Esophagus squamous epithelium (tissue), 5 donors: ENCODE results near the gene KCNQ4. TPM values are rescaled to one million over a fixed set of nuclear protein-coding genes. Genes with fewer than 3 reads are reported as not detected.

Source experiments
- DNase-seq: peaks from one replicate; lab custom pipeline; 2025; lab: John Stamatoyannopoulos, UW
- H3K27ac ChIP-seq, 4 donors: fragments of 200-600 bp; sonication (generic); one replicate each; pipeline ENCODE4 v1.5.1; 2016 to 2019; ENCODE audit warnings: mild to moderate bottlenecking in 1 of 4
- H3K27me3 ChIP-seq, 4 donors: fragments of 200-600 bp; sonication (generic); 1 replicate in 3 of 4; 2 replicates in 1 of 4; pipeline versions ENCODE4 v1.5.1 to v1.6.0; 2017 to 2021; ENCODE audit warnings: antibody characterized with exemption in 1 of 4
- H3K36me3 ChIP-seq, 3 donors: fragments of 200-600 bp; sonication (generic); one replicate each; pipeline ENCODE4 v1.5.1; 2016 to 2019
- H3K4me1 ChIP-seq, 3 donors: fragments of 200-600 bp; sonication (generic); one replicate each; pipeline ENCODE4 v1.5.1; 2017 to 2019
- H3K4me3 ChIP-seq, 4 donors: fragments of 200-600 bp; sonication (generic); 1 replicate in 3 of 4; 2 replicates in 1 of 4; pipeline ENCODE4 v1.5.1; 2016 to 2019; ENCODE audit warnings: mild to moderate bottlenecking in 2 of 4, moderate library complexity in 1 of 4
- H3K9me3 ChIP-seq, 3 donors: fragments of 200-600 bp; sonication (generic); one replicate each; pipeline ENCODE4 v1.5.1; 2016 to 2019
- POLR2A ChIP-seq, 4 donors: fragments of 450-650 bp; IDR thresholded peaks; one replicate each; pipeline ENCODE4 v1.6.1; 2017; ENCODE audit warnings: antibody characterized with exemption in 4 of 4, mild to moderate bottlenecking in 4 of 4, moderate library complexity in 3 of 4
- WGBS, 2 donors: methylation state at CpG; one replicate each; pipeline ENCODE4 v1.1.5; 2018; 5-methylcytosine and 5-hydroxymethylcytosine counted together
- intact Hi-C: fragments of 100-400 bp; cut with DNase I; formaldehyde crosslinking; loops from one replicate; pipeline ENCODE4 v1.15.0; 2022
- total RNA-seq, 4 donors: library from RNA; depleted of rRNA; stranded (reverse); fragments of >200 nt; gene quantifications; one replicate each; pipeline ENCODE4 v1.1.0, GENCODE V29; 2016
- TF ChIP-seq, protein P1 (sequence below), 6 experiments: fragments of 450-650 bp in 4 of 6; fragments of 200-600 bp in 2 of 6; sonication (generic) in 2 of 6; IDR thresholded peaks; one replicate each; pipeline ENCODE4 v1.5.1; 2016 to 2019; ENCODE audit warnings: antibody characterized with exemption in 6 of 6, mild to moderate bottlenecking in 4 of 6, moderate library complexity in 4 of 6
- donor health status: DM: yes; HTN: yes; CAD: no.

Gene KCNQ4
- 1 to 10 TPM in 1 of 4 donors, under 1 TPM in 3; 0.50 to 2.1 (median 0.81) TPM for total RNA-seq

DNA sequence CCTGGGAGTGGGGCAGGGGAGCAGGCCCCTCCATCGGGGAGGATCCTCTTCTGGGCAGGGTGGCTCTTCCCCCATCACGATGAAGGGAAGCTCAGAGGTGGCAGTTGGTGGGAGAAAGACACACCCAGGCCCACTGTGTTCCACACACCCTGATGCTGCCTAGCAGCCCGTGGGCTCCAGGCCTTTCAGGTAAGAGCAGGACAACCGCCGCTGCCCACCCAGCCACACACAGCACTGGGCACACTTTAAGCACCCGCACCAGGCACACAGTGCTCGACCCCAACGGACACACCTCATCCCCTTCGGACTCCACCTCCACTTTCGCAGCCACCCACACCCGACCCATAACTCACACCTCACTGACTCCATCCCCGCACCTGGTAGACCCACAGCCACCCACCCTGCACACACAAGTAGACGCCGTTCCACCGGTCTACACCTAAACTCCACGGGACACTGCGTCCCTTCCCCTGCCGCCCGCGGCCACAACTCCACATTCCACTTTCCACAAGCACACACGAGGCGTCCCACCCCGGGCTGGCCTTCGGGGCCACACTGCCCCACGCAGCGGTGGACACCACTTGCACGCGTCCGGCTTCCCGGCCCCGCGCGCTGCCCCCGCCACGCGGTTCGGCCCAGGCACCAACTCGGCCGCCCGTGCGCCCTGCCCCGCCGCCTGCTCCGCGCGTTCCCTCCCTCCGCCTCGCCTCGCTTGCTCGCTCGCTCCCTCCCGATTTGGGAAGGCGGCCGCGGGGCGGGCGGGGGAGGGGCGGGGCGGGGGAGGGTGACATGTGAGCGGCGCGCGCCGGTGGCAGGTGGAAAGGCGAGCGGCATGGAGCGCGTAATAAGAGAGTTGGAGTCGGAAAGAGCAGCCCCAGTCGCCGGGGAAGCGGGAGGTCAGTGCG lies at the start of gene KCNQ4:
TSS of gene KCNQ4 (plus strand) at position 787 of the 905 bp plus-strand sequence. CDS start 307 bp downstream, outside the sequence.
- H3K4me3 ChIP-seq = peak within 1 kb of the TSS; percentile 25 to 72 (median 54)
- intact Hi-C loops = loop anchor here (5.0 kb wide), 1 partner anchor 164 kb away; no protein-coding TSS in a partner anchor
- no peaks in the 10 kb centered on the region for H3K9me3 ChIP-seq
- peaks cover 13 to 57% (median 22%) of the 10 kb centered on the region in 3 donors for H3K4me1 ChIP-seq
- no peaks in the 10 kb centered on the region for H3K36me3 ChIP-seq
- H3K27me3 ChIP-seq = peaks cover 0 to 13% (median 0%) of the 10 kb centered on the region in 4 donors
- peak within 1 kb of the TSS; percentile 42 to 87 (median 80) for H3K27ac ChIP-seq
- no peak for DNase-seq
- TF ChIP-seq, protein P1, sequence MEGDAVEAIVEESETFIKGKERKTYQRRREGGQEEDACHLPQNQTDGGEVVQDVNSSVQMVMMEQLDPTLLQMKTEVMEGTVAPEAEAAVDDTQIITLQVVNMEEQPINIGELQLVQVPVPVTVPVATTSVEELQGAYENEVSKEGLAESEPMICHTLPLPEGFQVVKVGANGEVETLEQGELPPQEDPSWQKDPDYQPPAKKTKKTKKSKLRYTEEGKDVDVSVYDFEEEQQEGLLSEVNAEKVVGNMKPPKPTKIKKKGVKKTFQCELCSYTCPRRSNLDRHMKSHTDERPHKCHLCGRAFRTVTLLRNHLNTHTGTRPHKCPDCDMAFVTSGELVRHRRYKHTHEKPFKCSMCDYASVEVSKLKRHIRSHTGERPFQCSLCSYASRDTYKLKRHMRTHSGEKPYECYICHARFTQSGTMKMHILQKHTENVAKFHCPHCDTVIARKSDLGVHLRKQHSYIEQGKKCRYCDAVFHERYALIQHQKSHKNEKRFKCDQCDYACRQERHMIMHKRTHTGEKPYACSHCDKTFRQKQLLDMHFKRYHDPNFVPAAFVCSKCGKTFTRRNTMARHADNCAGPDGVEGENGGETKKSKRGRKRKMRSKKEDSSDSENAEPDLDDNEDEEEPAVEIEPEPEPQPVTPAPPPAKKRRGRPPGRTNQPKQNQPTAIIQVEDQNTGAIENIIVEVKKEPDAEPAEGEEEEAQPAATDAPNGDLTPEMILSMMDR (IDR thresholded peaks at IDR 0.05) = no peak
- no peak for TF ChIP-seq POLR2A (IDR thresholded peaks at IDR 0.05)
- 3 to 4% methylated on average over 21 to 25 of the region's 73 CpGs for WGBS, 2 donors

GRCh38 chr1:40734882-40735628 lies 48.5 kb upstream of the KCNQ4 start:
- no peak for DNase-seq
- Histone ChIP-seq H3K36me3 (peaks cover 0 to 18% (median 10%) of the 10 kb centered on the region in 3 donors), H3K4me1 (peaks cover 0 to 55% (median 10%) of the 10 kb centered on the region in 3 donors), H3K9me3 (no peaks in the 10 kb centered on the region), H3K27me3 (no peaks in the 10 kb centered on the region), H3K27ac (no peak overlapping the region), H3K4me3 (no peak overlapping the region)
- TF ChIP-seq POLR2A (IDR thresholded peaks at IDR 0.05) = no peak
- TF ChIP-seq, protein P1 (IDR thresholded peaks at IDR 0.05) = no peak
- WGBS, 2 donors = 87% methylated on average over 8 of the region's 8 CpGs
- intact Hi-C loops = no loop called here

DNA sequence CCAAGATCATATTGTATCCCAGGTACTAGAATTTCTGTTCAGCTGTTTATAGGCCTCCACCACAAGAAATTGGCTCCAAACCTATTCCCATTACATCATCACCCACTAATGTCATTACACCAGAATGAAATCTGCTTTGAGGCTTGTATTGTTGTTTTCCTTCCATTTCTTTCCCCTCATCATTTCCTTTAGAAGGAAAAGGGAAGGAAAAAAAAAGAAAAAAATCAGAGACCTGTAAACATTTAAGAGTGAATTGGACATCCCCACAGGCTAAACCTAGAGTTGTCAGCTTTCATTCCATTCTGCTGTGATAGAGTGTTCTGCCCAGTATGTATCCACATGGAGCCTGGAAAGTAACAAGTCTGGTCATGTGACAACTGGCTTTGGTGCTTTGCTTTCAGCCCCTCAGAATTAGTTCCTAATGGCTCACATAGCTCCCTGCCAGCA lies 47.5 kb upstream of the KCNQ4 start:
- DNase-seq = no peak
- no peaks in the 10 kb centered on the region for H3K9me3 ChIP-seq
- H3K36me3 ChIP-seq = peaks cover 0 to 27% (median 10%) of the 10 kb centered on the region in 3 donors
- TF ChIP-seq, protein P1 (IDR thresholded peaks at IDR 0.05) = no peak
- no peak for TF ChIP-seq POLR2A (IDR thresholded peaks at IDR 0.05)
- no peak overlapping the region for H3K4me3 ChIP-seq
- peak overlapping the region in 3 of 4 donors; percentile 2 to 46 (median 38) for H3K27ac ChIP-seq
- intact Hi-C loops = no loop called here
- peaks cover 0 to 65% (median 10%) of the 10 kb centered on the region in 3 donors for H3K4me1 ChIP-seq
- H3K27me3 ChIP-seq = no peaks in the 10 kb centered on the region

DNA sequence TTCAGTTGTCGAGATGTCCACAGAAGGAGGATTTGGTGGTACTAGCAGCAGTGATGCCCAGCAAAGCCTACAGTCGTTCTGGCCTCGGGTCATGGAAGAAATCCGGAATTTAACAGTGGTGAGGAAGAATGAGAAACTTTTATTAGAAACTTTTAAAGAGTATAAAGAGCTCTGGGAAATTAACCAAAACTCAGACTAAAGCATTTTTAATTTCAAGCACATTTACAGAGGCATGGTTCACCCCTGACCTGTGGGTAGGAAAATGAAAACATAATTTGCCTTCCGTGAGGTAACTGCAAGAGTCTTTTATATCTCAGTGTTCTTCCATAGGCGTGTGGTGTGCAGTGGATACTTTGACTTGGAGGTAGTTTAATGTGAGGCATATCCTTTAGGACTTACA lies 44.8 kb upstream of the KCNQ4 start:
- DNase-seq = no peak
- whole genome bisulfite sequencing, 2 donors = 78 to 81% methylated on average over 6 of the region's 6 CpGs

More for the DNA sequence above, 44.8 kb upstream of the KCNQ4 start:
- intact Hi-C loops = no loop called here
- Histone ChIP-seq H3K36me3 (peaks cover 0 to 53% (median 10%) of the 10 kb centered on the region in 3 donors), H3K4me1 (peaks cover 0 to 68% (median 5%) of the 10 kb centered on the region in 3 donors), H3K9me3 (no peaks in the 10 kb centered on the region), H3K27ac (peak overlapping the region in 3 of 4 donors; percentile 8 to 51 (median 23)), H3K4me3 (no peak overlapping the region), H3K27me3 (no peaks in the 10 kb centered on the region)
- TF ChIP-seq, protein P1 (IDR thresholded peaks at IDR 0.05) = no peak
- no peak for TF ChIP-seq POLR2A (IDR thresholded peaks at IDR 0.05)
